Measurements from ENCODE around the gene FOXP1. TPM values are rescaled to one million over a fixed set of nuclear protein-coding genes. Genes with fewer than 3 reads are reported as not detected.

Gene FOXP1
- total and polyA plus RNA-seq, 4 donors: 4.9 to 35.4 (median 32.0) TPM

DNA sequence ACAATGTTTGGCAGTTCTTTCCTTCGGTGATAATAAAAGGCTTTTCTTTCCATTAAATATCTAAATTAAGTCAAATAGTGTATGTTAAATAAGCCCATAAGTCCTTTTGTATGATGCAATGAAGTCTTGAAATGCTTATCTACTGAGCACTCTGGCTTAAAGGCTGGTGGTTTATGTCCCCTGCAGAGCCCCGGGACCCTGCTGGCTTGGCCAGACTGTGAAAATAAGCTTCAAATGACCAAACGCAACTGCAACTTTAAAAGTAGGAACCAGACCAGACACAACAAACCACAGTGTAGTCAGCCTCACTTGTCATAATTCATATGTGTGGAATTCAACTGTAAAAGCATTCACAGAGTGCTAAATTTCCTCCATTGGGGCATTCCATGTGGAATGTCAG is 72.5 kb downstream of the FOXP1 start:
- Histone ChIP-seq H3K27ac (ENCODE audit: low read depth in 1 of 2, low read length in 2 of 2) (no peak overlapping the region), H3K9ac (ENCODE audit: low read depth in 1 of 2, low read length in 2 of 2) (no peak overlapping the region), H3K27me3 (ENCODE audit: control insufficient read depth in 4 of 4, insufficient read depth in 4 of 4, low read length in 3 of 4) (no peaks in the 10 kb centered on the region), H3K36me3 (ENCODE audit: control insufficient read depth in 4 of 4, insufficient read depth in 3 of 4, low read depth in 1 of 4, low read length in 3 of 4) (no peaks in the 10 kb centered on the region), H3K9me3 (ENCODE audit: control insufficient read depth in 4 of 4, low read length in 3 of 4) (no peaks in the 10 kb centered on the region), H3K4me3 (ENCODE audit: low read depth in 1 of 3, low read length in 3 of 3) (no peak overlapping the region), H3K4me1 (ENCODE audit: control insufficient read depth in 4 of 4, insufficient read depth in 4 of 4, low read length in 3 of 4) (no peaks in the 10 kb centered on the region)
- DNase-seq (ENCODE audit: low spot score): no peak
- TF ChIP-seq NR2F2 (IDR thresholded peaks at IDR 0.05) (no peak), MAX (IDR thresholded peaks at IDR 0.05) (no peak), SP1 (IDR thresholded peaks at IDR 0.05) (no peak), JUND (IDR thresholded peaks at IDR 0.05) (no peak), FOXA2 (IDR thresholded peaks at IDR 0.05) (no peak), FOXA1 (IDR thresholded peaks at IDR 0.05) (no peak), GABPA (IDR thresholded peaks at IDR 0.05 in 1 of 2, conservative IDR thresholded peaks at IDR 0.05 in 1 of 2) (no peak)
- TF ChIP-seq, protein P1, sequence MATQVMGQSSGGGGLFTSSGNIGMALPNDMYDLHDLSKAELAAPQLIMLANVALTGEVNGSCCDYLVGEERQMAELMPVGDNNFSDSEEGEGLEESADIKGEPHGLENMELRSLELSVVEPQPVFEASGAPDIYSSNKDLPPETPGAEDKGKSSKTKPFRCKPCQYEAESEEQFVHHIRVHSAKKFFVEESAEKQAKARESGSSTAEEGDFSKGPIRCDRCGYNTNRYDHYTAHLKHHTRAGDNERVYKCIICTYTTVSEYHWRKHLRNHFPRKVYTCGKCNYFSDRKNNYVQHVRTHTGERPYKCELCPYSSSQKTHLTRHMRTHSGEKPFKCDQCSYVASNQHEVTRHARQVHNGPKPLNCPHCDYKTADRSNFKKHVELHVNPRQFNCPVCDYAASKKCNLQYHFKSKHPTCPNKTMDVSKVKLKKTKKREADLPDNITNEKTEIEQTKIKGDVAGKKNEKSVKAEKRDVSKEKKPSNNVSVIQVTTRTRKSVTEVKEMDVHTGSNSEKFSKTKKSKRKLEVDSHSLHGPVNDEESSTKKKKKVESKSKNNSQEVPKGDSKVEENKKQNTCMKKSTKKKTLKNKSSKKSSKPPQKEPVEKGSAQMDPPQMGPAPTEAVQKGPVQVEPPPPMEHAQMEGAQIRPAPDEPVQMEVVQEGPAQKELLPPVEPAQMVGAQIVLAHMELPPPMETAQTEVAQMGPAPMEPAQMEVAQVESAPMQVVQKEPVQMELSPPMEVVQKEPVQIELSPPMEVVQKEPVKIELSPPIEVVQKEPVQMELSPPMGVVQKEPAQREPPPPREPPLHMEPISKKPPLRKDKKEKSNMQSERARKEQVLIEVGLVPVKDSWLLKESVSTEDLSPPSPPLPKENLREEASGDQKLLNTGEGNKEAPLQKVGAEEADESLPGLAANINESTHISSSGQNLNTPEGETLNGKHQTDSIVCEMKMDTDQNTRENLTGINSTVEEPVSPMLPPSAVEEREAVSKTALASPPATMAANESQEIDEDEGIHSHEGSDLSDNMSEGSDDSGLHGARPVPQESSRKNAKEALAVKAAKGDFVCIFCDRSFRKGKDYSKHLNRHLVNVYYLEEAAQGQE (IDR thresholded peaks at IDR 0.05): no peak
- WGBS: 81% methylated on average over 3 of the region's 3 CpGs

DNA sequence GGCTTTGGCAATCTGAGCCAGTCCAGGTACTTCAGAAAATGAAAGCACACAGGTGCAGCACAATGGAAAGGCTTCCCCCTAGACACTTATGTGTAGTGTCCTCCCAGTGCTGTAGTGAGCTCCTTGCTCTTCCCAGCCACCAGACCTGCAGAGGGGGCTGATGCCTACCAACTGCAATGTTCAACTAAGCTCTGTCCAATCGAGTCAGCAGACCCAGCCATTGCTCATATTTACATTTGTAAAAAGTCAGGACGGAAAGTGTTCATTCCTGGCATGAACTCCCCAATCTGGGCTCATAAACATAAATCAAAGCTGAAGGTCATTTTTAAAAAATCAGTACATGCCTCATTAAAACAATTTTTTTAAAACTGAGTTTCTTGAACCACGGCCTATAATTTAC is 73.0 kb downstream of the FOXP1 start:
- no peak for TF ChIP-seq FOXA2 (IDR thresholded peaks at IDR 0.05)
- Histone ChIP-seq H3K27ac (ENCODE audit: low read depth in 1 of 2, low read length in 2 of 2) (no peak overlapping the region), H3K36me3 (ENCODE audit: control insufficient read depth in 4 of 4, insufficient read depth in 3 of 4, low read depth in 1 of 4, low read length in 3 of 4) (no peaks in the 10 kb centered on the region), H3K9me3 (ENCODE audit: control insufficient read depth in 4 of 4, low read length in 3 of 4) (no peaks in the 10 kb centered on the region), H3K27me3 (ENCODE audit: control insufficient read depth in 4 of 4, insufficient read depth in 4 of 4, low read length in 3 of 4) (no peaks in the 10 kb centered on the region), H3K9ac (ENCODE audit: low read depth in 1 of 2, low read length in 2 of 2) (no peak overlapping the region), H3K4me1 (ENCODE audit: control insufficient read depth in 4 of 4, insufficient read depth in 4 of 4, low read length in 3 of 4) (no peaks in the 10 kb centered on the region), H3K4me3 (ENCODE audit: low read depth in 1 of 3, low read length in 3 of 3) (no peak overlapping the region)
- DNase-seq (ENCODE audit: low spot score): no peak
- WGBS: 65% methylated on average over 3 of the region's 3 CpGs

DNA sequence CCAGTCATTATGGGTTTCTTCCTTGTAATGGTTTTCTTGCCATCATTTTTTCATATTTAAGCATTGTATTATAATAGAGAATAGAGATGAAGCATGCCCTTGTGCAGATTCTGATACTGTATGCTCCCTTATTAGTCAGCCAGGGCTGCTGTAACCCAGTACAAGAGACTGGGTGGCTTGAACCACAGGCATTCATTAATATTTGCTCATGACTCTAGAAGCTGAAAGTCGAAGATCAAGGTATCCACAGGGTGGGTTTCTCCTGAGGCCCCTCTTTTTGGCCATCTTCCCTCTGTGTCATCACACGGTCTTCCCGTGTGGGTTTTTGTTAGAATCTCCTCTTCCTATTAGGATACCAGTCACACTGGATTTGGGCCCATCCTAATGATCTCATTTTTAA is 74.5 kb downstream of the FOXP1 start:
- DNase-seq (ENCODE audit: low spot score): no peak
- no peaks in the 10 kb centered on the region for H3K36me3 ChIP-seq (ENCODE audit: control insufficient read depth in 4 of 4, insufficient read depth in 3 of 4, low read depth in 1 of 4, low read length in 3 of 4)
- no peaks in the 10 kb centered on the region for H3K9me3 ChIP-seq (ENCODE audit: control insufficient read depth in 4 of 4, low read length in 3 of 4)
- H3K4me3 ChIP-seq (ENCODE audit: low read depth in 1 of 3, low read length in 3 of 3): no peak overlapping the region
- no peaks in the 10 kb centered on the region for H3K27me3 ChIP-seq (ENCODE audit: control insufficient read depth in 4 of 4, insufficient read depth in 4 of 4, low read length in 3 of 4)
- WGBS: 93% methylated on average over 3 of the region's 3 CpGs
- TF ChIP-seq, protein P2, sequence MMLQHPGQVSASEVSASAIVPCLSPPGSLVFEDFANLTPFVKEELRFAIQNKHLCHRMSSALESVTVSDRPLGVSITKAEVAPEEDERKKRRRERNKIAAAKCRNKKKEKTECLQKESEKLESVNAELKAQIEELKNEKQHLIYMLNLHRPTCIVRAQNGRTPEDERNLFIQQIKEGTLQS (IDR thresholded peaks at IDR 0.05): no peak
- no peak for TF ChIP-seq NR2F2 (IDR thresholded peaks at IDR 0.05)
- TF ChIP-seq RAD21 (IDR thresholded peaks at IDR 0.05): no peak
- no peak for TF ChIP-seq EGR1 (IDR thresholded peaks at IDR 0.05; ENCODE audit: low read depth in 2 of 2)
- TF ChIP-seq GABPA (IDR thresholded peaks at IDR 0.05 in 1 of 2, conservative IDR thresholded peaks at IDR 0.05 in 1 of 2): no peak
- TF ChIP-seq RXRA (IDR thresholded peaks at IDR 0.05): no peak
- TF ChIP-seq FOXA2 (IDR thresholded peaks at IDR 0.05): no peak
- TF ChIP-seq TAF1 (conservative IDR thresholded peaks at IDR 0.05): no peak
- TF ChIP-seq YY1 (IDR thresholded peaks at IDR 0.05): no peak
- TF ChIP-seq HNF4A (conservative IDR thresholded peaks at IDR 0.05): no peak
- no peak for TF ChIP-seq JUND (IDR thresholded peaks at IDR 0.05)
- TF ChIP-seq FOXA1 (IDR thresholded peaks at IDR 0.05): no peak
- TF ChIP-seq, protein P1 (IDR thresholded peaks at IDR 0.05): no peak
- TF ChIP-seq, protein P3, sequence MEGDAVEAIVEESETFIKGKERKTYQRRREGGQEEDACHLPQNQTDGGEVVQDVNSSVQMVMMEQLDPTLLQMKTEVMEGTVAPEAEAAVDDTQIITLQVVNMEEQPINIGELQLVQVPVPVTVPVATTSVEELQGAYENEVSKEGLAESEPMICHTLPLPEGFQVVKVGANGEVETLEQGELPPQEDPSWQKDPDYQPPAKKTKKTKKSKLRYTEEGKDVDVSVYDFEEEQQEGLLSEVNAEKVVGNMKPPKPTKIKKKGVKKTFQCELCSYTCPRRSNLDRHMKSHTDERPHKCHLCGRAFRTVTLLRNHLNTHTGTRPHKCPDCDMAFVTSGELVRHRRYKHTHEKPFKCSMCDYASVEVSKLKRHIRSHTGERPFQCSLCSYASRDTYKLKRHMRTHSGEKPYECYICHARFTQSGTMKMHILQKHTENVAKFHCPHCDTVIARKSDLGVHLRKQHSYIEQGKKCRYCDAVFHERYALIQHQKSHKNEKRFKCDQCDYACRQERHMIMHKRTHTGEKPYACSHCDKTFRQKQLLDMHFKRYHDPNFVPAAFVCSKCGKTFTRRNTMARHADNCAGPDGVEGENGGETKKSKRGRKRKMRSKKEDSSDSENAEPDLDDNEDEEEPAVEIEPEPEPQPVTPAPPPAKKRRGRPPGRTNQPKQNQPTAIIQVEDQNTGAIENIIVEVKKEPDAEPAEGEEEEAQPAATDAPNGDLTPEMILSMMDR (IDR thresholded peaks at IDR 0.05; ENCODE audit: low read depth, low read length, missing input control): no peak
- TF ChIP-seq MAX (IDR thresholded peaks at IDR 0.05): no peak
- no peak for TF ChIP-seq HNF4G (IDR thresholded peaks at IDR 0.05)
- TF ChIP-seq SP1 (IDR thresholded peaks at IDR 0.05): no peak
- H3K9ac ChIP-seq (ENCODE audit: low read depth in 1 of 2, low read length in 2 of 2): no peak overlapping the region
- H3K4me1 ChIP-seq (ENCODE audit: control insufficient read depth in 4 of 4, insufficient read depth in 4 of 4, low read length in 3 of 4): no peaks in the 10 kb centered on the region
- H3K27ac ChIP-seq (ENCODE audit: low read depth in 1 of 2, low read length in 2 of 2): no peak overlapping the region
